NCI-H510A treated with DMSO at 0.1 percent for 48 hours (cell line): ENCODE results near the gene ZFP90.
"Not testable (repeated sequence)": the region's sequence is repeated elsewhere in the genome, so short reads cannot be mapped to it uniquely, and the experiment has no call there.

Experiments used
- DNase-seq: peaks from one replicate; lab custom pipeline; 2025; lab: John Stamatoyannopoulos, UW

The ZFP90 gene

DNA sequence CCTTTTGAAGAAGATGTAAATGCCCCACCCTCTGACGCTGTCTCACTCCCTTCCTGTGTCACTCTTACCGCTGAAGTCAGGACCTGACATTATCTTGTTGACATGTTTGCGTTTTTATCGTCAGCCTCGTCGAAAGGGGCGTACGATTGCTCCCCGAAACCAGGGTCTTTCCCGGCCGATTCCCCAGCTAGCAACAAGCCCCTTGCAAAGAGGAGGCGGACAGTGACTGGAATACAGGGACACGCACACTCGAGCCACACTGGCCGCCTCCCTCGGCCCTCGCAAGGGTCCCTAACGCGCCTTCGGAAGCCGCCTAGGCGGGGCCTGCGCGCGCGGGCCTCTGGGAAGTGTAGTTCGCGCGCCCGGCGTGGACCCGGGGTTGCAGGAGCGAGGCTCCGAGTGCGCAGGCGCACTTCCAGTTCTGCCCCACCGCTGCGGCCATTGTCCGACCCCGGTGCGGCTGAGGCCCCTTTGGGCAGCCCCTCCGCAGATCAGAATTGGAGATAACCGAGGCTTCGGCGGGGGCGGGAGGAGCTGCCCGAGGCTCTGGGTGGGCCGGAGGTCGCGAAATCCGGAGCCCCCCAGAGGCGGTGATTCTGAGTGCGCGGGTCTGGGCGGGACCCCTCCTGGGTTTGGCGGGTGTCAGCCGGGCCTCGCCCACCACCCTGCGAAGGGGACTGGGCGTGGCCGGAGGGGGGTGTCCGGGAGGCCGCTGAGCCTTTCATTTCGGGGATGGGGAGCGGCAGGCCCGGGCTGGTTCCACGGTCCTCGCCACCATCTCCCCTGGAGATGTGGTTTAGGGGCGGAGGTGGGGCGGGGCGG, at the start of gene ZFP90:
TSS of gene ZFP90 (plus strand) at position 412 of the 822 bp plus-strand sequence. CDS start 502 bp downstream, outside the sequence.
- DNase-seq: peak; percentile 81

DNA sequence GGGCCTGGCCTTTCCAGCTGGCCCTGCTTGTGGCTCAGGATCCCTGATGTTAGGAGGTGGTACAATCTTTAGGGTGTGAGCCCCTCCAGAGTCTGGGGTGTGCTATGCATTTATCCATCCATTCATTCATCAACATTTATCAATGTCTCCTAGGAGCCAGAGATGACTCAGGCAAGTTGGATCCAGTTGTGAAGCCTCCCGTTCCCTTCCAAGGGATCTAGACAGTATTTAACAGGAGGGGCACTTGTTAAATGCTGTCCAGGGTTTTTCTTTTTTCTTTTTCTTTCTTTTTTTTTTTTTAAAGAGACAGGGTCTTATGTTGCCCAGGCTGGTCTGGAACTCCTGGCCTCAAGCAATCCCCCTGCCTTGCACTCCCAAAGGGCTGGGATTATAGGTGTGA, 48.7 kb upstream of the ZFP90 start:
- DNase-seq: no peak

DNA sequence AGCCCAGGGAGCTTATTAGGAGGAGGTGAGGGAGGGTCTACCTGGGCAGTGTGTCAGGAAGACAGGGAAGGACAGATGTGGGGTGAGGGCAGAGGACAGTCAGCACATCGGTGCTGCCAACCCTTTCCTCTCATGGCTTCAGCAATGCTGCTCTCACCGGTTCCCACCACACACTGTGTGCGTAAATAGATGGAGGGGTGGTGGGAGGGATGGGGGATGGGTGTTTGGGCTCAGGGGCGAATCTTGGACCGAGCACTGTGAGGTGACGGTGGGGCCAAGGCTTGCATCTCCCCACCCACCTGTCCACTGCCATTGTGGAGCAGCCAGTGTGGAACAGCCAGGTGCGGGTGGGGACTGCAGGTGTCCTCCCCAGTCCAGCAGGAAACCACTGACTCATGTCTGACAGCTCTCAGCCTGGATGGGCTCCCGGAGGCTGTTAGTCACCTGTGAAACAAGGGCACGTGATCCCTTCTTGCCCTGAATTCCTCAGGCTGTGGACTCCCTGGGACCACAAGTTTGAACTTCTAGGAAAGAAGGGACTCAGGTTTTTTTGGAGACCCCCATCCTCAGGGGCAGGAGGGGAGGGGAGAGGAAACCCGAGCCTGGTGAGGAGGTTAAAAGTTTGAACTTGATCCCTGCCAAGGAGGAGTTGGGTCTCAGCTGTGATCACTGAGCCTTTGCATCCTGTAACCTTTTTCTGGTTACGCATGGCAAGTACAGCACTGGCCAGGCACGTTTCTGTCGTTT, 48.1 kb upstream of the ZFP90 start:
- DNase-seq: peak; percentile 17

DNA sequence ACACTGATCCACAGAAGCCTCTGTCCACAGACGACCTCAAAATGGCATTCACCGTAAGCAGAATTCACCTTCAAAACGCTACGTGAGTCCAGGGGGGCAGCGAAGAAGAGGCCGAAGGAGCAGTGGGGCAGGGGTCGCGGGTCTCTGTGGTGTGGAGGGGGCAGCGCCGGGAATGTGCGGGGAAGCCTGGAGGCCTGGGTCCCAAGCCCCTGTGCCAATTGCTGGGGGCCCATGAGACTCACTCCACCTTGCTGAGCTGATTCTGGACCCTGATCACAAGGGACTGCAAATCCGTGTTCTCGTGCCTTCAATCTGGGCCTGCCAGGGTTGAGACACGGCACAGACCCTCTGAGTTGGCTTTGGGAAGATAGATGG, 47.5 kb upstream of the ZFP90 start:
- no peak for DNase-seq

DNA sequence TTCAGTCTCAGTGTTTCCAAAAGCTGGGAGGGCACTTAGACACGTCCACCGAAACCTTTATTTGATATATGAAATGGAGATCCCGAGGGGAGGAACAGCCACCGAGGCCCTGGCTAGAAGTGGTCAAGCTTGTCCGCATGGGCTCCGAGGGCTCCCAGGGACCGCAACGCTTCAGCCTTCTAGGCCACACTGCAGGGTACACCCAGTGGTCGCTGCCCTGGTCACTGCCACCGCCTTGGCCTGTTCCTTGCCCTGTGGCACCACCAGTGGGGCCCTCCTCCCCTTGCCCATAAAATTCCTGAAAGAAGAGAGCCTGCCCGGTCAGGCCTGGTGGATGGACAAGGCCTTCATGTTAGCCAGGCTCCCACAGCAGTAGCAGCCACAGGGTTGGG, 46.9 kb upstream of the ZFP90 start:
- DNase-seq: no peak

DNA sequence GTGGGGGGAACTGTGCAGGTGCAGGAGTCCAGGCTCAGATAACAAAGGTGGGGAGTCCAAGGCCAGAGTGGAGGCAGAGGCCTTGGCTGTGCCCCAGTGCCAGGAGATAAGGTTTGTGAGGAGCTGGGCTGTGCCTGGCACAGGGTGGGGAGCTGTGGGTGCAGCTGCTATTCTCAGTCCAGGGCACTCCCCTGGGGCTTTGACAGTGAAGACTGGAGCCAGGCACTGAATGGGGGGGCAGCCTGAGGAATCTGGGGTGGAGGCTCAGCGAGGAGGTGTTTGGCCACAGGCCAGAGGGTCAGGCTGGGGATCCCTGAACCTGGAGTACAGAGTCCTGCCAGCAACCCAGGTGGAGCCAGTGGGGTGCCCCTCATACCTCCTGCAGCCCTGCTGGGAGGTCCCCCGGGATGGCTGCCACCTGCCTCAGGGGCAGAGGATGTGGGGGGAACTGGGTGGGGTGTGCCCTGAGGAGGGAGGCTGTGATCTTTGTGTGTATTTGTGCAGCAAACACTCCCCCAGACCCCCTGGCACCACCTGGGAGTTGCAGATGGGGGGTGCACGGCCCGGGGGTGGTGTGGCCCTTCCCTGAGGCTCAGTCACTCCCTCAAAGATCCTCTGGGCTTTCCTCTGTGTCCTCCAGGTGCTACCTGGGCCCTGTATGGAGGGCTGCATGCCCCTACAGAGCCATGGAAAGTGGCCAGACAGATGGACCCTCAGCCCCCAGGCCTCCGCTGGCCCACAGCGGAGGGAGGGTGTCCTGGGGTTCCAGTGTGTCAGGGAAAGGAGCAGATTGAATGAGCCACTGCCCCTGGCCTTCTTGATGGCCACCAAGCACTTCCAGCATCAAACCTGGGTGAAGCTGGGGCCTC, 46.3 kb upstream of the ZFP90 start:
- no peak for DNase-seq

DNA sequence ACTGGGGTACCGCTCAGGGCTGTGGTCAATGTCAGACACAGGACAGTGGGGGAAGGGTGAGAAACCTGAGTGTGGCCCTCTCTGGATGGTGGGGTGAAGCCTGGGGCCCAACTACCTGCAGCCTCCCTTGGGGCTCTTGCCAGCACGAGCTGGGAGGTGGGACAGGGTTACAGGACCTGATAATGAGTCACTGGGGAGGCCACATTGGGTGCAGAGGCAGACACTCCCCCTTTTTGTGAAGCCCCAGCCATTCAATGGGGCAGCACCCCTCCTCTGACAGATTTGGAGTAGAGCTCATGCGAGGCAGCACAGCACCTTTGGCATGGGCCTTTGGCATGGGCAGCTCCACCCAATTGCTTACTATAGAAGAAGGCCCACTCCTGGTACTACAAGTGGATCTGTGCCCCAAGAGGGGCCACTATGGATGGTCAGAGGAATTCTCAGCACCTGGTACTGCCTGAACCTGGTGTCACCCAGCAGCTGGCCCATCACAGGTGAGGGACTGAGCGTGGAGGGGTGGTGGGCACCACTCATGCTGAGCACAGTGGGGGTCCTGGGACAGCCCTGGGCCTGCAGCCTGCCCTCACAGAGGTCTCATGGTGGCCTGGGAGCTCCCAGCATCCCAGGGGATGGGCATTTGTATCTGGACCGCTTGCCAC, 45.5 kb upstream of the ZFP90 start:
- no peak for DNase-seq

DNA sequence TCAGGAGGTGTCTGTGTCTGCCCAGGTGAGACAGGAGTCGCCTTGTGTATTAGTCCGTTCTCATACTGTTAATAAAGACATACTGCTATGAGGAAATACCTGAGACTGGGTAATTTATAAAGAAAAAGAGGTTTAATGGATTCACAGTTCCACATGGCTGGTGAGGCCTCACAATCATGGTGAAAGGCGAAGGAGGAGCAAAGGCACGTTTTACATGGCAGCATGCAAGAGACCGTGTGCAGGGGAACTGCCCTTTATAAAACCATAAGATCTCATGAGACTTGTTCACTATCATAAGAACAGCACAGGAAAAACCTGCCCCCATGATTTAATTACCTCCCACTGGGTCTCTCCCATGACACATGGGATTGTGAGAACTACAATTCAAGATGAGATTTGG, 44.8 kb upstream of the ZFP90 start:
- not testable (repeated sequence) for DNase-seq

DNA sequence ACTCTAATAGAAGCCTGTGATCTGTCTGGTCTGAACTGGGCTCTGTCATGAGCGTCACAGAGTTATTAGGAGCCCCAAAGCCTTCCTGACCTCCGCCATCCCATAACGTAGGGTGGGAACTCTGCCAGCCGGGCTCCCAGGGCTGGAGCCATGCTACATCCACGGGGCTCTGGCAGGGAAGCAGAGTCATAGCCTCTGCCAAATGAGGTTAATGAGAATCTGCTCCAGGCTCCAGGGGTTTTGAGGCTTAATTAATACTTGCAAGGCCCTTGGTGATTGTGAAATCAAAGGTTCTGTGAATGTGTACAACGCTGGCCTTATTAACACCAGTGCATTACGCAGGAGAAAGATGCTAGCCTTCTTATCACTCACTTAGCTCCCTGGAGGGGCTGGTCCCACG, 42.4 kb upstream of the ZFP90 start:
- DNase-seq: no peak

DNA sequence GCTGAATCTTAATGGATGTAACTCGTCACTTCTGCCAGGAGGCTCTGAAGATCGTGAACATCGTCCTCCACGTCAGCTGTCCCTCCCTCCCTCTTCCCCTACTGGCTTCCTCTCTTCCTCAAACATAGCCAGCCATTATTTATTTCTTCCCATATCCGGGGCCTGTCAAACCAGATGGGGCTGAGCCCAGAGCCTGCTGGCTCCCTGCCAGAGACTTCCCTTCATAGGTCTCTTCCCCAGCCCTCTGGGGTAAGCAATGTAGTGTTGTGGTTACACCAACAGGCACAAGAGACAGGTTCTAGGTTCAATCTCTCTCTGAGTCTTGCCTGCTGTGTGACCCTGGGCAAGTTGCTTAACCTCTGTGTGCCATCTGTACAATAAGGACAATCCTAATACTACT, 40.1 kb upstream of the ZFP90 start:
- peak; percentile 66 for DNase-seq

DNA sequence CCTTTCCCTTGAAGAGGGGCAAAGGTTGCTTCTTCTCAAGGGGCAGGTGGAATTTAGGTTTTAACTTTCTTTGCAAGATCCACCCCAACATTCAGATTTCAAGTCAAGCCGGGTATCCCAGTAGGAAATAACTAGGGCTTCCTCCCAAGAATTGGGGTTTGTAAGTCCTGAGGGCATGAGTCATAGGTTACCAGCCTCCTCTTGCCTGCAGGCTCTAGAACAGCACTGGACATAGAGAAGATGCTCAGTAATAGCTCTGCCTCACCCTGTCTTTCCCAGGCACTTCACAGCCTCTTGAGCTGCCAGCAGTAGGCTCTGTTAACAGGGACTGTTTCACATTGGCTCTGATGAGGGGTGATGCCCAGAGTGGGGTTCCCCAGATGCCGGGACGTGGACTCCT, 35.8 kb upstream of the ZFP90 start:
- no peak for DNase-seq

DNA sequence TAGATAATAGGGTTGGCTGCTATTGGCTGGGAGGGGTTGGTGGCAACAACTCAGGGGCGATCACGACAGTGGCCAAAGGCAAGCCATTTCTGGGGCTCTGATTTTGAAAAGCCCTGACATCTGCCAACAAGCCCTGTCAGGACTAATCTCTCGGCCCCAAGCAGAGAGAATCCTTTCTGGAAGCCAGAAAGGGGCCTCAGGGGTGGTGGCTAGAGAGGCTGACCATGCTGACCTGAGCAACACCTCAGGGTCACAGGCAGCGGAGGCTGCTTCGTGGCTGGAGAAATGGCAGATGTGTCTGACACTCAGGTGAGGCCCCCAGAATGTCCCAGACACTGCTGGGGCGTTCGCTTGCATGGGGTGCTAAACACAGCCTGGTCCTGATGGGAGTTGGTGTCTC, 35.0 kb upstream of the ZFP90 start:
- no peak for DNase-seq

DNA sequence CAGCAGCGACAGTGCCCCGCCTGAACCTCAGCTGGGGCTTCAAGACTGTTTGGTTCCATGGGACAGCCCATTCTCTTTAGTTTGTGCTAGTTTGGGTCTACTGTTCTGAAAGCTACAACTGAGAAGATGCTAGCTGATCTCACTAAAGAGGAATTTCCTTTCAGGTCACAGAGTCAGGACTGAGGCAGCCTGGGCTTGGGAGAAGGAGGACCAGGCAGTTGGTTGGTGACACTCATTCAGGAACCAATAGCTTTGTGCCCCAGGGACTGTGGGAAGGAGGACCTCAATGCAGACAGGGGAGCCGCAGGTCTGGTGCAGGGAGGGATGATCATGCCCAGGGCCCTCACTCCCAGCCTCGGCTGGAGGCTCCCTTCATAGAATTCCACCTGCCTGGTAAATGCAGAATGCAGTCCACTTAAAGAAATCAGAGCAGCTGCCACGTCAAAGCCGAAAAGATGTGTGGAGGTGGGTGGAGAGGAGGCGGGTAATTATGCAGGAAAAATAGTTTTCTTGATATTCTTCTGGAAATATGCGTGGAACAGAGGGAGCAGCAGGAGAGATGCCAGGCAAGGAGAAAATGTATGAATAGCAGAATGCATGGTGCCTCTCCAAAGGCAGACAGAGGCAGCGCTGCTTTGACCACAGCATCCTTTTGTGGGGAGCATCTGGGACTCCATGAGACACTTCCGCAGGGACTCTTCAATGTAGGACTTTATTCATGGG, 32.6 kb upstream of the ZFP90 start:
- DNase-seq: no peak

DNA sequence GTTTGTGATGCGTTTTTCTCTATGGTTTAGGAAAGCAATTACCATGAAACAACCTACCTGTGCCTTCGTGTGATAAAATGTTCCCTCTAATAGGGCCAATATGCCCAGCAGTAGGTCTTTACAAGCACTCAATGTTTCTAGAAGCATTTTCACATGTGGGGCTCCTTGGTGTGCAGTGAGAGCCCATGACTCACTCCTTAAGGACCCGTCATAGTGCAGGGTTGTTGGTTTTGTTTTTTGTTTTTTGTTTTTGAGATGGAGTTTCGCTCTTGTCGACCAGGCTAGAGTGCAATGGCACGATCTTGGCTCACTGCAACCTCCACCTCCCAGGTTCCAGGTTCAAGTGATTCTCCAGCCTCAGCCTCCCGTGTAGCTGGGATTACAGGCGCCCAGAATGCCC, 31.1 kb upstream of the ZFP90 start:
- DNase-seq: no peak

DNA sequence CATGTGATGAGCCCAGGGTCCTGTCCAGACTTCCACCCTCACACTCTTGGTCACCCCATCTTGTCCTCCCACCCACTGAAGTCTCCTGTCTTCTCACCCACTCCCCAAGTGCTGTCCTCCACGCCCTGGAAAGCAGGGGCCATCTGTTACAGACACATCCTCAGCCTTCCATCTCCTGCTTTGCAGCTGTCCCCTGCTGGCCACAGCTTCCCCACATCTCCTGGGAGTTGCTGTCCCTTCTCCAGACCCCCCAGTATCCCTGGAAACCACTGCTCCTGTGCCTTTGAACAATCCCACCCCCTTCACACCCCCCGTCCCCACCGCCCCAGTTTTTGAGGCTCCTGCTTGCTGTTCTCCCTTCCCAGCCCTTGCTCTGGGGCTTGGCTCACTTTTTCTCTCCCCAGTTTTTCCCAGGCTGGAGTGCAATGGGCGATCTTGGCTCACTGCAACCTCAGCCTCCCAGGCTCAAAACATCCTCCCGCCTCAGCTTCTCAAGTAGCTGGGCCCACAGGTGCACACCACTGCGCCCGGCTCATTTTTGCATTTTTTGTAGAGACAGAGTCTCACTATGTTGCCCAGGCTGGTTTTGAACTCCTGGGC, 30.4 kb upstream of the ZFP90 start:
- DNase-seq: no peak

DNA sequence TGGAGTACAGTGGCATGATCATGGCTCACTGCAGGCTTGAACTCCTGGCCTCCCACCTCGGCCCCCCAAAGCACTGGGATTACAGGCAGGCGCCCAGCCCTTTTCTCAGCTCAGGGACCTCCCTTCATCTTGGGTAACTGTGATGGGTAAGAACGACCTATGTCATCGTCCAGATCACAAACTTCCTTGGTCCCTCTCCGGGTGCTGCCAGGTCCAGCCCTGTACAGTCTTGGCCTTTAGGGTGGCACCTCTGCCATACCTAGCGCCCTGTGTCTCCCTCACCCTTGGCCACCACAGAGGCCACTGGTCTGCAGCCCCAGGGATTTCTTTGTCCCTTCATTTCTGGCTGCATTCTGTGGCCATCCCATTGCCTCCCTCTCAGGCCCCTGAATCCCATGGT, 29.7 kb upstream of the ZFP90 start:
- DNase-seq: no peak

DNA sequence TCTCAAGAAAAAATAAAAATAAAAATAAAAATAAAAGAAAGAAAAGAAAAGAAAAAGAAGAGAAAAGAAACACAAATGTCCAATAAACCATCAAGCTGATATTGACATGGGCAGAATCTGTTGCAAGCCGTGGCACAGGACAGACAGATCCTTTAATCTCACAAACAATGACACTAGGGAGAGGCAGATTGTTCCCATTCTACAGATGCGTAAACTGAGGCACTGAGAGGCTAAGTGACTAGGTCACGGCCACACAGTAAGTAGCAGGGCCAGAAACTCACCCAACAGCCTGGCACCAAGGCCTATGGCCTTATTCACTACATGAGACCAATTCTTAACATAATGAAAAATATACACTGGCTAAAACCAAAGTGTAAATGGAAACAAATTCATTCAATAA, 28.3 kb upstream of the ZFP90 start:
- no peak for DNase-seq

DNA sequence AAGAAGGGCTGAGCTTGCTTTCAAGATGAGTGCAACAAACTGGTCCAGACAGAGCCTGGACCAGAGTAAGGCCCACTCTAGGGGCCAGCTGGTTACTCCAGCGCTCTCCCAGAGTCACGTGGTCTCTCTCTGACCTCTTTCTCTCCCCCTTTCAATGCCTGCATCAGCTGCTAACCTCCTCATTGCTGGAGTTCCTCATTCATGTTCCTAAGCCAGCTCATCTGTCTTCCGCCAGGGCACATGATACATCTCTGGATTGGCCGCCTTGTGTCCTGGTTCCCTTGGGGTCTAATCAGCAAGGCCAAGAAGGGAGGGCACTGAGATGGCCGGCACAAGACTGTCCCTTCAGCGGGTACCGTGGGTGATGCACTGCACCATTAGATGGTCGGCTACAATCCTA, 26.9 kb upstream of the ZFP90 start:
- DNase-seq: no peak

DNA sequence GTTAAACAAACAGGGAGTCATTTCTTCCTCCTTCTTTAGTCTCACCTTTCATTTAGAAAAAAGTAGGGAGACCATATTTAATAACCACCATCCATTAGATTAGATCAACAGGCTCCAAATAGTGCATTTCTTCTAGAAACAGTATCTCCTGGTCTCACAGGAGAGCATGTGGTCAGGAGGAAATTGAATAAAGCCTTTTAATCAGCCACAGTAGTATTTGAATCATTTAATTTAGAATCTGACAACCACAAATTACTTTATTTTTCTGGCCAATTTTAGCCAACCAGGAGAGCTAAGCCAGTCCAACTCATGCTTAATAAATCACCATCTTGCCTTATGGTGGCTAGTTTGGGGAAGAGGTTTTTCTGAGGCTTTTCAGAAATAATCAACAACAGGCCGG, 26.3 kb upstream of the ZFP90 start:
- DNase-seq: no peak

DNA sequence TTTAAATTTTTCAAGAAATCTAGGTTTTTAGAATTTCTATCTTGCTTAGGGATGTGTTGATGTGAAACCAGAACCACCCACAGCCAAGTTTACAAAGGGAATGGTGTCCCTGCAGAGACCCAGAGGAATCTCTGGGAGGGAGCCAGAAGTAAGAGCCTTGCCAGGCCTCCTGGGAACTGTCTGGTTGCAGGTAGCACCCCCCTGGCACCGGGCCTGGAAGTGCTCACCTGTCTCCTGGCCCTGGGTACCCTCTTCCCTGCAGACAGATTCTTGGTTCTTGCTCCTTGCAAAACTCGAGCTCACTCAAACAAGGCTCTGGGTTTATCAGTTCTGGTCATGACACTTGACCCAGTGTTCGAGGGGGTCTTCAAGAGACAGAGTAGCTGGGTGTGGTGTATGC, 24.6 kb upstream of the ZFP90 start:
- no peak for DNase-seq

DNA sequence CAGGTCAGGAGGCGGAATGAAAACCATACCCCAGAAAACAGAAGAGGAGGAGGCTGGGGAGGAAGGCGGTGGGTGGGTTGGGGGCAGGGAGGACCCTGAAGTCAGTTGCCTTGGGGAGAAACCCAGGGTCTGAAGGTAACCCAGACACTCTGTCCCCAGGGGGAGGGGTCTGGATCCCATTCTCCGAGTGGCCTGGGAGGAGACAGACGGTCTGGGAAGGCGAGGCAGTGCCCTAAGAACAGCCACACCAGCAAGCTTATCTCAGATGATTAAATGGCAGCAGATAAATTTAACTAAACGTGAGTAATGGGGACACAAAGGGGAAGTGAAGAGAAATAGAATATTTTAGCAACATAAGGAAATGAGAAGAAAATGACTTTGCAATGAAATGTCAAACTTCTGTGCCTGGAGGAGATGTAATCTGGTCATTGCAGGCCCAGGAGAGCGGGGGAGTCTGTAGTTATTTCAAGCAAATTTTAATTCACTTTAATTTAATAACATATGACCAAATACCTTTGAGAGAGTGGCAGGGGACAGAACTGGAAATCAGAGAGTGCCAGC, 21.4 kb upstream of the ZFP90 start:
- DNase-seq: no peak
